ENCODE results near the gene OPA3.

- TF ChIP-seq CTCF (conservative IDR thresholded peaks at IDR 0.05 in 1 of 2, IDR thresholded peaks at IDR 0.05 in 1 of 2; ENCODE audit: extremely low read depth in 1 of 2, insufficient read depth in 1 of 2, low read depth in 1 of 2, low read length in 2 of 2) (no peak), EZH2 (IDR thresholded peaks at IDR 0.05; ENCODE audit: borderline replicate concordance, low read length) (no peak)
Measured at GRCh38 chr19:45585158-45585577, 566 bp upstream of the OPA3 start.
